ENCODE measurements around the gene TNFSF8.

The TNFSF8 gene, protein sequence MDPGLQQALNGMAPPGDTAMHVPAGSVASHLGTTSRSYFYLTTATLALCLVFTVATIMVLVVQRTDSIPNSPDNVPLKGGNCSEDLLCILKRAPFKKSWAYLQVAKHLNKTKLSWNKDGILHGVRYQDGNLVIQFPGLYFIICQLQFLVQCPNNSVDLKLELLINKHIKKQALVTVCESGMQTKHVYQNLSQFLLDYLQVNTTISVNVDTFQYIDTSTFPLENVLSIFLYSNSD

DNA sequence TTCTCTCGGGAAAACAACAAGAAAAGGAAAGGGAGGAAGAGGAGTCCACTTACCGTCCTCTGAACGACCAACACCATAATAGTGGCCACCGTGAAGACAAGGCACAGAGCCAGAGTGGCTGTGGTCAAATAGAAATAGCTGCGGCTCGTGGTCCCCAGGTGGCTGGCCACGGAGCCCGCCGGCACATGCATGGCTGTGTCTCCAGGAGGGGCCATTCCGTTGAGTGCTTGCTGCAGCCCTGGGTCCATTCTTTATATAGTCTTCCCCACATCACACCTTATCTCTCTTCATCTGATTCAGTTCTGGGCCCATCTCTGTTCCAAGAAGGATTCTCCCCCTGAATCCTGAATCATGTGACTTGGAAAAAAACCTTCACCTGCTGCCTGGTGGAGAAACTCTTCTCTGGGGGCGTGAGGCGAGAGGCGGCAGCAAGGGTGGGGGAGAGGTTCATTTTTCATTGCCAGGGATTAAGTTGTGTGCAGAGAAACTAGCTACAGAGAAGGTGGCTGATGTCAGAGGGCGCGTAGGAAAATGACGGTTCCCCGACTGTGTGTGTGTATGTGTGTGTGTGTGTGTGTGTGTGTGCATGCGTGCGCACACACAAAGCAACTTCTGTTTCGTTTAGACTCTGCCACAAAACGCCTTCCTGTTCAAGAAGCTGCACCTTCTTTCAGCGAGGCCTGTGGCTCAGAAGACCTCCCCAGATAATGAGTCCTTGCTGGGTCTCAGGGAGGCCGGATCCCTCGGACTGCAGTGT, at the start of gene TNFSF8:
TNFSF8 (minus strand) TSS at position 536 of the 757 bp plus-strand sequence; CDS start at position 248, 288 bp downstream.
- Mint-ChIP-seq H3K9me3 (no peaks in the 10 kb centered on the region), H3K27me3 (no peaks in the 10 kb centered on the region), H3K4me3 (peak within 1 kb of the TSS; percentile 98), H3K4me1 (peaks cover 59% of the 10 kb centered on the region), H3K27ac (peak within 1 kb of the TSS; percentile 99), H3K36me3 (peaks cover 22% of the 10 kb centered on the region)

DNA sequence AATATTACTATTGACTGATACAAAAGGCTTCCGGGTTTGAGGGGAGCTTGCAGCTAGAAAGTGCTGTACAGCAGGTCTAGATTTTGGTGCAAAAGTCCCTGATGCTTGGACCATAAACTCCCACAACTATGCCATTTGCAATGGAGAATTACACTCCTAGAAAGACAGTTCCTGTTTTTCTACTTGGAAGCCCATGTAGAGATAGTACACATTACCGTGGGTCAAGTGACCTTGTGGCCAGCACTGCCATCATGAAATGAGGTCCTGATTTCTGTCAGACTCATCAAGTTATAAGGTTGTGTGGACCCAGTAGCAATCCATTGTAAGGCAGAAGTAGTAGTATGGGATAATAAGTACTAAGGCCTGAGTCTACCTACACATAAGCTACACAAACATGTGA, 42.8 kb upstream of the TNFSF8 start:
- no peaks in the 10 kb centered on the region for H3K9me3 Mint-ChIP-seq
- peaks cover 15% of the 10 kb centered on the region for H3K4me1 Mint-ChIP-seq
- H3K27me3 Mint-ChIP-seq, result no peaks in the 10 kb centered on the region
- no peaks in the 10 kb centered on the region for H3K36me3 Mint-ChIP-seq
- no peak overlapping the region for H3K4me3 Mint-ChIP-seq
- H3K27ac Mint-ChIP-seq, result no peak overlapping the region

DNA sequence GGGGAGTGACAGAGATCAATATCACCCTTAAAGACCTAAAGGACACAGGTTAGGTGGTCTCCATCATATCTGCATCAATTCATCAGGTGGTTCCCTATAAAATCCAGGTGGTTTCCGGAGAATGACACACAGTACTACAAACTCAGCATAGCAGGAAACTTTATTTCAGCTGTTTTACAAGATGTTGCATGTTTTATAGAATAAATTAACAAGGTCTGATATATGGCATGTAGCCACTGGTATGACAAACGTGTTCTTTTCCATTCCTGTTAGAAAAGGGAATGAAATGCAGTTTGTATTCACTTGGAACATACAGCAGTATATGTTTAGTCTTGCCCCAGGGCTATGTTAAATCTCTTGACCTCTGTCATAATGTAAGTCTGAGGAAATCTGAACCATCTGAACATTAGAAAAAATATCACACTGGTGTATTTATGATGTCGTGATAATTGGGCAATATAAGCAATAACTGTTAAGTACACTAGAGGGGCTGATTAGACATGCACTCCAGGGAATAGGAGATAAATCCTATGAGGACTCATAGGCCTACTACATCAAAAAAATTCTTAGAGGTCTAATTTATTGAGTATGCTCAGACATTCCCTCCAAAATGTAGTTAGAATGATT, 42.2 kb upstream of the TNFSF8 start:
- Mint-ChIP-seq H3K4me1 (peaks cover 21% of the 10 kb centered on the region), H3K9me3 (no peaks in the 10 kb centered on the region), H3K27ac (no peak overlapping the region), H3K36me3 (no peaks in the 10 kb centered on the region), H3K4me3 (no peak overlapping the region), H3K27me3 (no peaks in the 10 kb centered on the region)

DNA sequence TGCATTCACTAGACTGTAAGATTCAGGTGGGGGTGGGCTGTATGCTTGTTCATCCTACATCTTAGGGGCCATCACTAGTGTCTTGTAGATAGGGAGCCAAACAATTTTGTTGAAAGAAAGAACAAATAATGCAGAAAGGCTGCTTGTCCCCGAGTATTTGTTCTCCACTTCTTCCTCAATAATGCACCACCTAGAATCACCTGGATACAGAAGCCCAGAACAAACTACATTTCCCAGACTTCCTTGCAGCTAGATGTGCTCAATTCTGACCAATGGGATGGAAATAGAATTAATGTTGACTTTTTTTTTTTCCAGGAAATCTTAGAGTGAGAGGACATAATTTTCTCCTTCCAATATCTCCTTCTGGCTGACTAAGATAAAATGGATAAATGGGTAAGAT, 38.9 kb upstream of the TNFSF8 start:
- Mint-ChIP-seq H3K4me3 (peak overlapping the region; percentile 8), H3K27me3 (no peaks in the 10 kb centered on the region), H3K9me3 (no peaks in the 10 kb centered on the region)

DNA sequence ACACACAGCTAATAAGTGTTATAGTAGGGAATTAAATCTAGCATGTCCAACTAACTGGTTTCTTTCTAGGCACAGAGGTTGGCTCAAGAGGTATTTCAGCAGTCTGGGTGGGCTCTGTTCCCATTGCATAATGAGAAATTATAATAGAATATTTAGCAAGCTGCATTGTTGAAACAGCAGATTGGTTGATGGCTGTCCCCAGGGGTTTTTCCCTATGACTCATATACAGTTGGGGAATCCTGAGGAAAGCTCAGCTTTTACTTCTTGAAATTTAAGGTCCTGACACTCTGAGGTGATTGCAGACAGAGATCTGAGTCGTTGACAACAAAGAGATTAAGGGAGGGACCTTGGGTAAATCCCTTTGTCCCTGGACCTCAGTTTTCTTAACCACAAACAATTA, 38.3 kb upstream of the TNFSF8 start:
- H3K36me3 Mint-ChIP-seq, result no peaks in the 10 kb centered on the region
- H3K9me3 Mint-ChIP-seq, result no peaks in the 10 kb centered on the region
- peaks cover 28% of the 10 kb centered on the region for H3K4me1 Mint-ChIP-seq
- no peaks in the 10 kb centered on the region for H3K27me3 Mint-ChIP-seq
- peak overlapping the region; percentile 48 for H3K4me3 Mint-ChIP-seq
- peak overlapping the region; percentile 18 for H3K27ac Mint-ChIP-seq

More for the DNA sequence above, 38.9 kb upstream of the TNFSF8 start:
- Mint-ChIP-seq H3K36me3 (no peaks in the 10 kb centered on the region), H3K27ac (no peak overlapping the region), H3K4me1 (peaks cover 28% of the 10 kb centered on the region)

DNA sequence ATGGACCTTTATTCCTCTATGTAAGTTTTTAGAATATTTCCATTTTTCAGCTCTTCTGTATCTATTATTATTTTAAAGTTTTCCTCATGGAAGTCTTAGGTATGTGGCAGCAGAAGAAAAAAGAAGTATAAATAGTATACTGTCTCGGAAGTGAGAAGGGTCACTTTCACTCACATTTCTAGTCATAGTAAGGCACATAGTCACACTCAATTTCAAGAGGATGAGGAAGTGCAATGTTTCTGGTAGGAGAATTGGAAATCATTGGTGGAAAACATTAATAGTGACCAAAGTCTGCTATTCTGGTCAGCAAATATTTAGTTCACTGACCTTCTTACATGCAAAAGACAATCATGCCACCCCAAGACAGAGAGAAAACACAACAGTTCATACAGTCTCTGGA, 35.2 kb upstream of the TNFSF8 start:
- H3K4me1 Mint-ChIP-seq, result peaks cover 36% of the 10 kb centered on the region
- H3K27ac Mint-ChIP-seq, result no peak overlapping the region
- H3K4me3 Mint-ChIP-seq, result no peak overlapping the region
- peaks cover 5% of the 10 kb centered on the region for H3K36me3 Mint-ChIP-seq
- H3K9me3 Mint-ChIP-seq, result peaks cover 15% of the 10 kb centered on the region
- no peaks in the 10 kb centered on the region for H3K27me3 Mint-ChIP-seq

DNA sequence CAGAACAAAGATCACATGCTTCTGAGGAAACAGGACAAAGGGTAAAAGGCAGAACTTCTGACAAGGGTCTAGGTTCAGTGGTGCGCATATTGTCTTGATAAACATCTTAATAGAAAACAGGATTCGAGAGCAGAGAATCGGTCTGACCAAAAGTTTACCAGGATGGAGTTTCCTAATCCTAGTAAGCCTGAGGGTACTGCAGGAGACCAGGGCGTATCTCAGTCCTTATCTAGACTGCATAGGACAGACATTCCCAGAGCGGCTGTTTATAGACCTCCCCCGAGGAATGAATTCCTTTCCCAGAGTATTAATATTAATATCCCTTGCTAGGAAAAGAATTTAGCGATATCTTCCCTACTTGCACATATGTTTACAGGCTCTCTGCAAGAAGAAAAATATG, 32.4 kb upstream of the TNFSF8 start:
- H3K36me3 Mint-ChIP-seq, result peaks cover 14% of the 10 kb centered on the region
- no peak overlapping the region for H3K4me3 Mint-ChIP-seq
- no peak overlapping the region for H3K27ac Mint-ChIP-seq
- H3K4me1 Mint-ChIP-seq, result peaks cover 44% of the 10 kb centered on the region
- no peaks in the 10 kb centered on the region for H3K27me3 Mint-ChIP-seq
- H3K9me3 Mint-ChIP-seq, result peaks cover 26% of the 10 kb centered on the region

DNA sequence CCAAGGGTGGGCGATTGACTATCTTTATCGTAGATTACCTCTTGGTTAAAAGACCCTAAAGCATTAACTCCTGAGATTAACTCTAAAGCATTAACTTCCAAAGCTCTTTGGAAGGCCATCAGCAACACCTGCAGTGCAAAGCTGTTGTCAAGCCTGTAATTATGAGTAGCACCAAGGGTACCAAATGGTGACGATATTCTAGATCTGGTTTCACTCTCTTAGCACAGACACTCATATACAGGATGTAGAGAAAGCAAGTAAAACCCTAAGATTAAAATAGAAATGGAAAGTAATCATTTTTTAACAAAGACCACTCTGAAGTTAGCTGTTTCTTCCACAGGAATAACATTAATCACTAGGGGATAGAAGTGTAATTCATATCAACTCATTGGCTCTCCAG, 29.9 kb upstream of the TNFSF8 start:
- peaks cover 49% of the 10 kb centered on the region for H3K4me1 Mint-ChIP-seq

DNA sequence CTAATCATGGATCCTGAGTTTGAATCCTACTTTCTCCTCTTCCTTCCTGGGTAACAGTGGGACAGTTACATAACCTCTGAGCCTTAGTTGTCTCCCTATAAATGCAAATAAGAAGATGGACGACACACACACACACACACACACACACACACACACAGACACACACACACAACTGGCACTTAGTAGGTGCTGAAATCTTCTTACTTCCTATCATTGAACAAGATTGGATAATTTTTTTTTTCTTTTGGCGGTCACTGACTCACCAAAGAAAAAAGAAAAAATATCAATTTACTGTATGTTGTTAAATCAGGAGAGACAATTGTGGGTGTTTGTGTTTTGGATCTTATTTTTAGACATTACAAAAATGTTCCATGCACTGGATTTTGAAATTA, 28.4 kb upstream of the TNFSF8 start:
- Mint-ChIP-seq H3K27me3 (no peaks in the 10 kb centered on the region), H3K36me3 (peaks cover 15% of the 10 kb centered on the region), H3K4me3 (peak overlapping the region; percentile 75), H3K4me1 (peaks cover 53% of the 10 kb centered on the region), H3K9me3 (peaks cover 26% of the 10 kb centered on the region), H3K27ac (peak overlapping the region; percentile 96)

More for the DNA sequence above, 29.9 kb upstream of the TNFSF8 start:
- peaks cover 15% of the 10 kb centered on the region for H3K36me3 Mint-ChIP-seq
- no peaks in the 10 kb centered on the region for H3K27me3 Mint-ChIP-seq
- peaks cover 26% of the 10 kb centered on the region for H3K9me3 Mint-ChIP-seq
- H3K27ac Mint-ChIP-seq, result peak overlapping the region; percentile 19
- peak overlapping the region; percentile 37 for H3K4me3 Mint-ChIP-seq

DNA sequence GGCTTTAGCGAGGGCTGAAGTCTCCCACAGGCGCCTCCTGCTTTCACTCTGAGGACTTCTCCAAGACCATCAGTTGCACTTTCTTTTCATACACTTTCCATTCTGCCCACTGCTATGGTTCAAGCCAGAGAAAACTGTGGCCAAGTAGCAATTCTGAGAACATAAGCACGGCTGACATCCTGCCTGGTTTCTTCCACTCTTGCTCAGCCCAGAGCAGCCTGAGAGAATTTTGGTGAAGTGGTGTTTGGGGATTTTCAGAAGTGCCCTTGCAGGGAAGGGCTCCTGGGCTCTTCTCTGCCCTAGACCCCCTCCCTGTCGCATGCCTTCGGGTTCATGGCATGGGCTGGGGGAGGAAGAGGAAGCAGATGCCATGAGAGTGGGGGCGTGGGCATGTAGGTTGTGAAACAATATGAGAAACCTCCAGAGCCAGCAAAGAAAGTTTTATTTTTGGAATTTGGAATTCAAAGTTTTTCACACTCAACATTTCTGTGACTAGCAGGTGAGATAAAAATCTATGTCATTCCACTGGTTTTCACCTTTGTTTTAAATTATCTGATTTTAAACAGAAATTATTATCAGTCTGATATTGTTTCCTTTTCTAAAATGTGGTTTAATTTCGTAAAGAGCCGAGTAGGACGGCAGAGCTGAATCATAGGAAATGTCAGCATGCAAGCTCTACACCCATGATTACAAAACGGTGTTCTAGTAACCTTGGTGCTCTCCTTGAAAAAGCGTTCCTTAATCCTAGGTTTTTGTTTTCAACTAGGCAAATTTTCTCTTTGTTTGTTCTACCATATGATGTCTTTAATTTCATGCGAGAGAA, 27.8 kb upstream of the TNFSF8 start:
- Mint-ChIP-seq H3K27ac (peak overlapping the region; percentile 96), H3K4me3 (peak overlapping the region; percentile 75), H3K4me1 (peaks cover 53% of the 10 kb centered on the region), H3K27me3 (no peaks in the 10 kb centered on the region), H3K9me3 (peaks cover 26% of the 10 kb centered on the region), H3K36me3 (peaks cover 15% of the 10 kb centered on the region)

DNA sequence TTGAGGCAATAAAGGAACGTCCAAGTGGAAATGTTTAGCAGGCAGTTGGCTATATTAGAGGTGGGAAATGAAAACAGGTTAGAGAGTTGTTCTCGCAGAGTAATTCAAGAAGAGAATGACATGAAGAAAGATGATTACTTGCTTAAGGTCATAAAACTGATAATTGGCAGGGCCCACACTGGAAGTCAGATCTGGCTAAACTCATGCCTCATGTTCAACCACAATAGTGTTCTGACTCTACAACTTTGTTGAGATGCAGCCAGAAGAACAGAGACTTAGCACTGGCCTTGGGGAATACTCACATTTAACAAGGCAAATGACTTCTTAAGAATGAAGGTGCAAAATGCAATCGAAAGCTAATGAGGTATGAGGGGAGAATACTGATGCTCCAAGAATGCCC, 27.2 kb upstream of the TNFSF8 start:
- peaks cover 26% of the 10 kb centered on the region for H3K9me3 Mint-ChIP-seq
- peak overlapping the region; percentile 40 for H3K4me3 Mint-ChIP-seq
- H3K27me3 Mint-ChIP-seq, result no peaks in the 10 kb centered on the region
- H3K4me1 Mint-ChIP-seq, result peaks cover 53% of the 10 kb centered on the region
- peaks cover 15% of the 10 kb centered on the region for H3K36me3 Mint-ChIP-seq
- H3K27ac Mint-ChIP-seq, result peak overlapping the region; percentile 37

DNA sequence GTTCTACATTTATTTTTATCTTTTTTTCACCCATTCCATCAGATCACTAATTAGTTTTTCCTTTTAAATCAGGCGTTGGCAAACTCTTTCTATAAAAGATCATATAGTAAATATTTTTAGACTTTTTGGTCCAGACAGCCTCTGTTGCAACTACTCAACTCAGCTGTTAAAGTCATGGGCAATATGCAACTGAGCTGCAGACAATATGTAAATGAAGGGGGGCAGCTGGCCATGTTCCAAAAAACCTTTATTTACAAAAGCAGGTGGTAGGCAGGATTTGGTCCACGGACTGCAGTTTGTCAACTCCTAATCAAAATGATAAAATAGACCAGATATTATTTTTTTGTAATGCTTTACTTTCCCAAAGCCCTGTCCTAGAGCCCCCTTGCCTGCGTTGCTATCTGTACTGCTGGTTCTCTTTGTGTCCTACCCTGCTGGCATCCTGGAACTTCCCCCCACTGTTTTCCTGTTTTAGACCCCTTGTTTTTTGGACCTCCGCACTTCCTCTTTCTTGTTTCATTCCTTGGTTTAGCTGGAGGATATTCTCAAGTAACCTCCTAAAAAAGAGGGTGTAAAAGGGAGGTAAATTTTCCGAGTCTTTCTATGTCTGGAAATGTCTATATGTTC, 24.7 kb upstream of the TNFSF8 start:
- Mint-ChIP-seq H3K4me1 (peaks cover 40% of the 10 kb centered on the region), H3K27ac (peak overlapping the region; percentile 6), H3K4me3 (no peak overlapping the region), H3K36me3 (peaks cover 10% of the 10 kb centered on the region), H3K27me3 (no peaks in the 10 kb centered on the region), H3K9me3 (peaks cover 11% of the 10 kb centered on the region)

DNA sequence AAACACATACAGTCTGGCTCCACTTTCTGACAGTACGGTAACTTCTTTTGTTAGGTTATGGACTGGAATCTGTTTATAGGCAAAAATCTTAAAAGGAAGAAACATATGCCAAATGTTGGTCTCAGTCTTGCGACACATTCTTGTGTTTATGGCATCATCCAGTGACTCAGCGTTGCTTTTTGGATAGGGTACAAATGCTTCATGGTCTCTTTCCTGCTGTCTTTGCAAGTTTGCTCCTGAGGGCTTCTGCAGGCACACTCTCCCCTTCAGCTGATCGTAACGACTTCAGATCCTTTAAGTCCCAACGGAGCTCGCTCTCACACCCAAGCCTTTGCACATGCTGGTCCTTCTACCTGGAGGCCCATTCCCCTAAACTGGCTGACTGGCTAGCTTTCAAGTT, 23.6 kb upstream of the TNFSF8 start:
- Mint-ChIP-seq H3K27me3 (no peaks in the 10 kb centered on the region), H3K4me3 (no peak overlapping the region), H3K27ac (peak overlapping the region; percentile 26), H3K4me1 (peaks cover 29% of the 10 kb centered on the region), H3K9me3 (peaks cover 1% of the 10 kb centered on the region), H3K36me3 (peaks cover 2% of the 10 kb centered on the region)

DNA sequence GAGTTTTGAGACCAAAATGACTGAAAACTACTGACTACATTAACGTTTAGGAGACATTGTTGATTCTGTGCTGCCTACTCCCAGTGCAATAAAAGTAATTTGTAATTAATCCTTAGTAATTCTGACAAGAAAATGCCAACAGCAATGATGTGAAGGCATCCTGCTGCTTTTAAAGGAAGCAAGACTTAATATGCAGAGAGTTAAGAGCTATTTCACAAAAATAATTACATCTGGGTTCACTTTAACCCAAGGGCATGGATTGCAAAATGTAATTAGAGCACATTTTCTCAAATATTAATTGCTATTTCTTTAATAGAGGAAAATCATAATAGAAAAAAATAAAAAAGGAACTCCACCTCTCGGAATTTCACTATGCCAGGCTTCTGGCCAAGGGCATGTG, 22.7 kb upstream of the TNFSF8 start:
- no peak overlapping the region for H3K4me3 Mint-ChIP-seq
- H3K27ac Mint-ChIP-seq, result no peak overlapping the region
- H3K36me3 Mint-ChIP-seq, result peaks cover 1% of the 10 kb centered on the region
- H3K27me3 Mint-ChIP-seq, result no peaks in the 10 kb centered on the region
- no peaks in the 10 kb centered on the region for H3K9me3 Mint-ChIP-seq
- peaks cover 20% of the 10 kb centered on the region for H3K4me1 Mint-ChIP-seq

DNA sequence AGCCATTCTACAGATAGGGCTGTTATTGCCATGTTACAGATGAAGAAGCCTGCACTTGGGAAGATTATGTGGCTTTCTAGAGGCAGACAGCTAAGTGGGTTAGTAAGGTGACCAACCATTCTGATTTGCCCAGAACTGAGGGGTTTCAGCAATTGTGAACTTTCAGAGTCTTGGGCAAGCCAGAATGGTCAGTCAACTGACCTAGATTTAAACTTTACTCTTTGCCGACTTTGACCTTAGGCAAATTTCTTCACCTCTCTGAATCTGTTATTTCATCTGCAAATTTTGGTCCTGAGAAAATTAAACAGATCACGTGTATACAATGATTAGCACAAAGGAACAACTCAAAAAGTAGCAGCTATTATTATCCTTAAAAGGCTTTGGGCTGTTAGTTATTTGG, 20.4 kb upstream of the TNFSF8 start:
- Mint-ChIP-seq H3K27me3 (no peaks in the 10 kb centered on the region), H3K9me3 (no peaks in the 10 kb centered on the region), H3K27ac (no peak overlapping the region), H3K36me3 (no peaks in the 10 kb centered on the region), H3K4me1 (peaks cover 9% of the 10 kb centered on the region), H3K4me3 (no peak overlapping the region)
